Loucy (cell line): ENCODE measurements around the gene ARID1B.

ENCODE experiments used
- EZH2phosphoT487 ChIP-seq: fragments of 200-600 bp; IDR thresholded peaks from 2 replicates; pipeline ENCODE4 v1.6.1; 2018; ENCODE audit warnings: antibody characterized with exemption, mild to moderate bottlenecking, moderate library complexity, borderline replicate concordance
- TF ChIP-seq, protein P1 (sequence below): fragments of 200-600 bp; sonication (generic); conservative IDR thresholded peaks from 2 replicates; pipeline ENCODE4 v1.5.1; 2014; ENCODE audit warnings: mild to moderate bottlenecking, antibody characterized with exemption, low read length

DNA sequence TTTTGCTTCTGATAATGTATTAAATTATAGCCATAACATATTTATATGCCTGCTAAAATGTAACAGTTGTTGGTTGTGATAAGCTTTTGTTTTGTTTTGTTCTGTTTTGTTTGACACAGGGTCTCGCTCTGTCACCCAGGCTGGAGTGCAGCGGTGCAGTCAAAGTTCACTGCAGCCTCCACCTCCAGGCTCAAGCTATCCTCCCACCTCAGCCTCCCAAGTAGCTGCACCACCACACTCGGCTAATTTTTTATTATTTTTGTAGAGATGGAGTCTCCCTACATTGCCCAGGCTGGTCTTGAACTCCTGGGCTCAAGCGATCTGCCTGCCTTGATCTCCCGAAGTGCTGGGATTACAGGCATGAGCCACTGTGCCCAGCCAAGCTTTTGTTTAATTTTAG lies 157.8 kb downstream of the ARID1B start:
- TF ChIP-seq, protein P1, sequence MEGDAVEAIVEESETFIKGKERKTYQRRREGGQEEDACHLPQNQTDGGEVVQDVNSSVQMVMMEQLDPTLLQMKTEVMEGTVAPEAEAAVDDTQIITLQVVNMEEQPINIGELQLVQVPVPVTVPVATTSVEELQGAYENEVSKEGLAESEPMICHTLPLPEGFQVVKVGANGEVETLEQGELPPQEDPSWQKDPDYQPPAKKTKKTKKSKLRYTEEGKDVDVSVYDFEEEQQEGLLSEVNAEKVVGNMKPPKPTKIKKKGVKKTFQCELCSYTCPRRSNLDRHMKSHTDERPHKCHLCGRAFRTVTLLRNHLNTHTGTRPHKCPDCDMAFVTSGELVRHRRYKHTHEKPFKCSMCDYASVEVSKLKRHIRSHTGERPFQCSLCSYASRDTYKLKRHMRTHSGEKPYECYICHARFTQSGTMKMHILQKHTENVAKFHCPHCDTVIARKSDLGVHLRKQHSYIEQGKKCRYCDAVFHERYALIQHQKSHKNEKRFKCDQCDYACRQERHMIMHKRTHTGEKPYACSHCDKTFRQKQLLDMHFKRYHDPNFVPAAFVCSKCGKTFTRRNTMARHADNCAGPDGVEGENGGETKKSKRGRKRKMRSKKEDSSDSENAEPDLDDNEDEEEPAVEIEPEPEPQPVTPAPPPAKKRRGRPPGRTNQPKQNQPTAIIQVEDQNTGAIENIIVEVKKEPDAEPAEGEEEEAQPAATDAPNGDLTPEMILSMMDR = no peak
- no peak for TF ChIP-seq EZH2phosphoT487
